Sigmoid colon (tissue), 7 donors: Measurements from ENCODE around the gene ADORA1. TPM values are rescaled to one million over a fixed set of nuclear protein-coding genes. Genes with fewer than 3 reads are reported as not detected.

ENCODE experiments used
- DNase-seq: peaks from one replicate; pipeline ENCODE4 v3.0.0-alpha.2; 2019
- H3K27ac ChIP-seq, 4 donors: fragments of 200-600 bp; sonication (generic); one replicate each; pipeline ENCODE4 v1.5.1; 2016 to 2019; ENCODE audit warnings: mild to moderate bottlenecking in 1 of 4
- H3K27me3 ChIP-seq, 3 donors: fragments of 200-600 bp; sonication (generic); one replicate each; pipeline ENCODE4 v1.5.1; 2019; ENCODE audit warnings: mild to moderate bottlenecking in 1 of 3
- H3K36me3 ChIP-seq, 4 donors: fragments of 200-600 bp; sonication (generic); one replicate each; pipeline ENCODE4 v1.5.1; 2016 to 2019
- H3K4me1 ChIP-seq, 4 donors: fragments of 200-600 bp; sonication (generic); one replicate each; pipeline ENCODE4 v1.5.1; 2017 to 2019
- H3K4me3 ChIP-seq, 4 donors: fragments of 200-600 bp; sonication (generic); one replicate each; pipeline ENCODE4 v1.5.1; 2017 to 2019; ENCODE audit warnings: mild to moderate bottlenecking in 2 of 4, moderate library complexity in 1 of 4
- H3K9me3 ChIP-seq, 4 donors: fragments of 200-600 bp in 3 of 4; sonication (generic) in 3 of 4; one replicate each; pipeline versions ENCODE4 v1.5.1 to v1.6.1; 2013 to 2019
- EP300 ChIP-seq, 4 donors: sonication (generic); formaldehyde crosslinking; IDR thresholded peaks; one replicate each; pipeline ENCODE4 v1.6.1; 2017; ENCODE audit warnings: antibody characterized with exemption in 4 of 4
- POLR2A ChIP-seq, 2 donors: fragments of 450-650 bp; IDR thresholded peaks; one replicate each; pipeline ENCODE4 v1.6.1; 2016; ENCODE audit warnings: antibody characterized with exemption in 2 of 2, mild to moderate bottlenecking in 2 of 2, moderate library complexity in 2 of 2
- POLR2AphosphoS5 ChIP-seq, 4 donors: sonication (generic); formaldehyde crosslinking; IDR thresholded peaks; one replicate each; pipeline ENCODE4 v1.6.1; 2017; ENCODE audit warnings: antibody characterized with exemption in 4 of 4
- WGBS, 2 donors: extraction: QIAGEN DNeasy Blood & Tissue Kit; methylation state at CpG; one replicate each; pipeline ENCODE4 v1.1.7; 2013; 5-methylcytosine and 5-hydroxymethylcytosine counted together
- intact Hi-C: fragments of 100-400 bp; cut with DNase I; formaldehyde crosslinking; loops from one replicate; pipeline ENCODE4 v1.15.1; 2023
- polyA plus RNA-seq, 3 donors: library from polyadenylated mRNA; stranded (reverse); fragments of 200-250 nt; gene quantifications; one replicate each; pipeline ENCODE4 v1.2.3, GENCODE V29; 2013
- total RNA-seq, 4 donors: library from RNA; depleted of rRNA; stranded (reverse); fragments of >200 nt; gene quantifications; one replicate each; pipeline ENCODE4 v1.1.0, GENCODE V29; 2016
- TF ChIP-seq, protein P1 (sequence below), 4 experiments: fragments of 450-650 bp in 3 of 4; fragments of 200-600 bp in 1 of 4; IDR thresholded peaks; one replicate each; pipeline ENCODE4 v1.5.1; 2016 to 2019; ENCODE audit warnings: antibody characterized with exemption in 4 of 4, mild to moderate bottlenecking in 3 of 4, moderate library complexity in 2 of 4
- donor health status: healthy with polysubstance abuse.
- donor health status: Bipolar disorder and iron deficiency.
- donor health status: healthy.

The ADORA1 gene
- total and polyA plus RNA-seq, 7 donors = 0.33 to 1.3 (median 1.0) TPM; not detected in 3

GRCh38 chr1:203120325-203121153 is 7.0 kb upstream of the ADORA1 start:
- Histone ChIP-seq H3K27ac (no peak overlapping the region), H3K36me3 (no peaks in the 10 kb centered on the region), H3K4me3 (no peak overlapping the region), H3K9me3 (no peaks in the 10 kb centered on the region), H3K27me3 (peaks cover 0 to 68% (median 31%) of the 10 kb centered on the region in 3 donors), H3K4me1 (peaks cover 0 to 7% (median 4%) of the 10 kb centered on the region in 4 donors)
- intact Hi-C loops = loop anchor here (2.0 kb wide), 1 partner anchor 82 kb away; no protein-coding TSS in a partner anchor
- DNase-seq = peak; percentile 46
- TF ChIP-seq, protein P1, sequence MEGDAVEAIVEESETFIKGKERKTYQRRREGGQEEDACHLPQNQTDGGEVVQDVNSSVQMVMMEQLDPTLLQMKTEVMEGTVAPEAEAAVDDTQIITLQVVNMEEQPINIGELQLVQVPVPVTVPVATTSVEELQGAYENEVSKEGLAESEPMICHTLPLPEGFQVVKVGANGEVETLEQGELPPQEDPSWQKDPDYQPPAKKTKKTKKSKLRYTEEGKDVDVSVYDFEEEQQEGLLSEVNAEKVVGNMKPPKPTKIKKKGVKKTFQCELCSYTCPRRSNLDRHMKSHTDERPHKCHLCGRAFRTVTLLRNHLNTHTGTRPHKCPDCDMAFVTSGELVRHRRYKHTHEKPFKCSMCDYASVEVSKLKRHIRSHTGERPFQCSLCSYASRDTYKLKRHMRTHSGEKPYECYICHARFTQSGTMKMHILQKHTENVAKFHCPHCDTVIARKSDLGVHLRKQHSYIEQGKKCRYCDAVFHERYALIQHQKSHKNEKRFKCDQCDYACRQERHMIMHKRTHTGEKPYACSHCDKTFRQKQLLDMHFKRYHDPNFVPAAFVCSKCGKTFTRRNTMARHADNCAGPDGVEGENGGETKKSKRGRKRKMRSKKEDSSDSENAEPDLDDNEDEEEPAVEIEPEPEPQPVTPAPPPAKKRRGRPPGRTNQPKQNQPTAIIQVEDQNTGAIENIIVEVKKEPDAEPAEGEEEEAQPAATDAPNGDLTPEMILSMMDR (IDR thresholded peaks at IDR 0.05) = no peak
- no peak for TF ChIP-seq EP300 (IDR thresholded peaks at IDR 0.05)
- TF ChIP-seq POLR2A (IDR thresholded peaks at IDR 0.05) = no peak
- no peak for TF ChIP-seq POLR2AphosphoS5 (IDR thresholded peaks at IDR 0.05)
- WGBS, 2 donors = 76 to 79% methylated on average over 7 of the region's 7 CpGs

DNA sequence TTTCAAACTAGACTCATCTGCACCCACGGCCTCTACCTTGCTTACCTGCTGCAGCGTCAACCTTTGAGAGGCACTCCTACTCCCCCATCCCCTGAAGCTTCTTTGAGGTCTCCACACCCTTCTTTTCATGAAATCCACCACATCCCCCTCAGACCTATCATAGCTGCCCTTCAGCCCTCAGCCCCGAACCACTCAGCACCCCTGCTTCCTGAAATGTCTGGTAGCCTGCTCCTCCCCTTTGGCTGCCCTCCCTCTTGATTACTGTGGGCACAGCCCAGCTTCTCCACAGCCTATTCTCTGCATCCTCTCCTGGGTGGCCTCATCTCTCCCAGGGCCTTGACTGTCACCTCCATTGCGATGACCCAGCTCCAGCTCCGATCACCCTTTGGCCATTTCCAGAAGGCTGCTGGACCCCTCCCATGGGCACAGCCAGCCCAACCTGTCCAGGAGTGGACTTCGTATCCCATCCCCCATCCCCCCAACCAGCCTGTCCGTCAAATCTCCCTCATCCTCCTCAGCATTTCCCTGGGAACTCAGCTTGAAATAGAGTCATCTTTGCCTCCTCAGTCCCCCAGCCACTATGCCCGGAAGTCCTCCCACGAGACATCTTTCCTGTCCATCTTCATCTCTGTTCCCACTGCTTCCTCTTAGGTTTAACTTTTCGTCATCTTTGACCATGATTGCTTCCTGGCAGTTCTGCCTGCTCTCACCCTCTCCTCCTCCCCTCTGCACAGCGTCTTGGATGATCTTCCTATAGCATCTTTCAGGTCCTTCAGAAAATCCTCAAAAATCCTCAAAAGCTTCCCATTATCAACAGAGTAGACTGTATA is 6.1 kb upstream of the ADORA1 start:
- peaks cover 0 to 11% (median 6%) of the 10 kb centered on the region in 4 donors for H3K4me1 ChIP-seq
- H3K27ac ChIP-seq = no peak overlapping the region
- H3K9me3 ChIP-seq = no peaks in the 10 kb centered on the region
- peak; percentile 26 for DNase-seq
- peaks cover 0 to 71% (median 32%) of the 10 kb centered on the region in 3 donors for H3K27me3 ChIP-seq
- TF ChIP-seq, protein P1 (IDR thresholded peaks at IDR 0.05) = no peak
- TF ChIP-seq POLR2A (IDR thresholded peaks at IDR 0.05) (no peak), POLR2AphosphoS5 (IDR thresholded peaks at IDR 0.05) (no peak), EP300 (IDR thresholded peaks at IDR 0.05) (no peak)
- intact Hi-C loops = loop anchor here (2.0 kb wide), 1 partner anchor 83 kb away; no protein-coding TSS in a partner anchor
- H3K36me3 ChIP-seq = no peaks in the 10 kb centered on the region
- WGBS, 2 donors = 53 to 59% methylated on average over 11 of the region's 11 CpGs
- H3K4me3 ChIP-seq = no peak overlapping the region

DNA sequence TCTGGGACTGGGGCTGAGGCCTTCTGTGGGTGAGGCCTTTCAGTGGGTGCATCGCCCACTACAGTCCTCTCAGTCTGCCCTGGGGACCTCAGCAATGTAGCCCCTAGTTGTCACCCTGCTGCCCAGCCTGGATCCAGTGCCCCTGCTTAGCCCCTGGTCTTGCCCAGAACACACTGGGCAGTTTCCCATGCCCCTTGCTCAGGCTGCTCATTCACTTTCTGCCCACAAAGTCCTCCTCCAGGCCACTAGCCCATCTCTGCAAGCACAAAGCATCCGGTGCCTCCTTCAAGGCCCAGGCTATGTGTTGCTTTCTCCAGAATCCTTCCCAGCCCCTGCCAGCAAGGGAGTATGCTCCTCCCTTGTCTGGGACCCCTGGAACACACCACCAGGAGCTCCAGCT is 5.4 kb upstream of the ADORA1 start:
- no peaks in the 10 kb centered on the region for H3K9me3 ChIP-seq
- peaks cover 0 to 19% (median 9%) of the 10 kb centered on the region in 4 donors for H3K4me1 ChIP-seq
- intact Hi-C loops = no loop called here
- peaks cover 0 to 71% (median 40%) of the 10 kb centered on the region in 3 donors for H3K27me3 ChIP-seq
- no peaks in the 10 kb centered on the region for H3K36me3 ChIP-seq
- DNase-seq = peak; percentile 17
- no peak overlapping the region for H3K27ac ChIP-seq
- TF ChIP-seq POLR2A (IDR thresholded peaks at IDR 0.05) (no peak), EP300 (IDR thresholded peaks at IDR 0.05) (no peak), POLR2AphosphoS5 (IDR thresholded peaks at IDR 0.05) (no peak)
- TF ChIP-seq, protein P1 (IDR thresholded peaks at IDR 0.05) = no peak
- H3K4me3 ChIP-seq = no peak overlapping the region
- WGBS, 2 donors = 90 to 93% methylated on average over 2 of the region's 2 CpGs

DNA sequence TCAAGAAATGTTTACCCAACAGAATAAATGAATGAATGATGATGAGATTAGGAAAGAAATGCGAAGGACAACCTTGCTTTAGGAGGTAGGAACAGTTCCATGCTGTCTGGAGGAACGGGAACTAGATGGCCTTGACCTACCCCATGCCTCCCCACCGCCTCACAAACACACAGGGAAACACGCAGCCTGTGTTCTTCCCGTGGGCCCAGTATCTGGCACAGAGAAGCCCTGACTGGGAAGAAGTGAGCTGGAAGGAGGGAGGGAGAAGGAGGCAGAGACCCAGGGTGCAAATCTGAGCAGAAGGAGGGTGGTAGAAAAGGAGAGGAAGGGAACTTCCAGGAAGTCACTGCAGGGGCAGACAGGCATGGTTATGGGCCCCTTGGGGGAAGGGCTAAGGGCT is 3.5 kb upstream of the ADORA1 start:
- no peak overlapping the region for H3K27ac ChIP-seq
- H3K36me3 ChIP-seq = no peaks in the 10 kb centered on the region
- 39 to 66% methylated on average over 5 of the region's 5 CpGs for WGBS, 2 donors
- H3K4me1 ChIP-seq = peaks cover 0 to 27% (median 21%) of the 10 kb centered on the region in 4 donors
- H3K4me3 ChIP-seq = no peak overlapping the region
- H3K27me3 ChIP-seq = peaks cover 0 to 63% (median 24%) of the 10 kb centered on the region in 3 donors
- H3K9me3 ChIP-seq = no peaks in the 10 kb centered on the region
- intact Hi-C loops = no loop called here
- TF ChIP-seq POLR2A (IDR thresholded peaks at IDR 0.05) (no peak), EP300 (IDR thresholded peaks at IDR 0.05) (no peak), POLR2AphosphoS5 (IDR thresholded peaks at IDR 0.05) (no peak)
- TF ChIP-seq, protein P1 (IDR thresholded peaks at IDR 0.05) = no peak
- DNase-seq = no peak
